ENCODE results near the gene CASP8.
"Not testable (repeated sequence)": the region's sequence is repeated elsewhere in the genome, so short reads cannot be mapped to it uniquely, and the experiment has no call there.

Gene CASP8

GRCh38 chr2:201270293-201271001 is 10.1 kb downstream of the CASP8 start:
- no peak for DNase-seq

GRCh38 chr2:201271917-201272316 is 11.6 kb downstream of the CASP8 start:
- no peak for DNase-seq

GRCh38 chr2:201273330-201273983 is 13.1 kb downstream of the CASP8 start:
- DNase-seq = no peak

GRCh38 chr2:201275069-201275468 is 14.7 kb downstream of the CASP8 start:
- DNase-seq = no peak

GRCh38 chr2:201275990-201276389 is 15.7 kb downstream of the CASP8 start:
- DNase-seq = no peak

- no peak for DNase-seq
Measured at GRCh38 chr2:201276511-201276910, 16.2 kb downstream of the CASP8 start.

GRCh38 chr2:201279079-201279478 is 18.7 kb downstream of the CASP8 start:
- no peak for DNase-seq

GRCh38 chr2:201280191-201281040 is 20.1 kb downstream of the CASP8 start:
- DNase-seq = no peak

- no peak for DNase-seq
Measured at GRCh38 chr2:201285499-201285898, 25.2 kb downstream of the CASP8 start.

- not testable (repeated sequence) for DNase-seq
Measured at GRCh38 chr2:201290457-201291148, 30.3 kb downstream of the CASP8 start.

GRCh38 chr2:201298462-201299052 is 38.2 kb downstream of the CASP8 start:
- no peak for DNase-seq

- not testable (repeated sequence) for DNase-seq
Measured at GRCh38 chr2:201299929-201300328, 39.6 kb downstream of the CASP8 start.

GRCh38 chr2:201307876-201308275 is 47.5 kb downstream of the CASP8 start:
- no peak for DNase-seq

- no peak for DNase-seq
Measured at GRCh38 chr2:201308914-201309313, 48.6 kb downstream of the CASP8 start.

GRCh38 chr2:201313362-201313761 is 53.0 kb downstream of the CASP8 start:
- no peak for DNase-seq

- no peak for DNase-seq
Measured at GRCh38 chr2:201319511-201319910, 59.2 kb downstream of the CASP8 start.

GRCh38 chr2:201320257-201320656 is 59.9 kb downstream of the CASP8 start:
- no peak for DNase-seq

GRCh38 chr2:201320701-201321100 is 60.4 kb downstream of the CASP8 start:
- no peak for DNase-seq

GRCh38 chr2:201322772-201323171 is 62.4 kb downstream of the CASP8 start:
- no peak for DNase-seq

GRCh38 chr2:201327678-201328077 is 67.3 kb downstream of the CASP8 start:
- no peak for DNase-seq

GRCh38 chr2:201329409-201329808 is 69.1 kb downstream of the CASP8 start:
- DNase-seq = no peak

All from stimulated activated CD4-positive, alpha-beta T cell treated with anti-CD3 and anti-CD28 coated beads, Interleukin-4, amount 100 ng/mL, for 1 hour (primary cell).